ENCODE measurements around the gene ART5. TPM values are rescaled to one million over a fixed set of nuclear protein-coding genes. Genes with fewer than 3 reads are reported as not detected.

ART5 gene
- total and polyA plus RNA-seq, 2 donors (not counting 1 experiment from before 2014, with no cell fraction given): 0.50 TPM; not detected in 1

DNA sequence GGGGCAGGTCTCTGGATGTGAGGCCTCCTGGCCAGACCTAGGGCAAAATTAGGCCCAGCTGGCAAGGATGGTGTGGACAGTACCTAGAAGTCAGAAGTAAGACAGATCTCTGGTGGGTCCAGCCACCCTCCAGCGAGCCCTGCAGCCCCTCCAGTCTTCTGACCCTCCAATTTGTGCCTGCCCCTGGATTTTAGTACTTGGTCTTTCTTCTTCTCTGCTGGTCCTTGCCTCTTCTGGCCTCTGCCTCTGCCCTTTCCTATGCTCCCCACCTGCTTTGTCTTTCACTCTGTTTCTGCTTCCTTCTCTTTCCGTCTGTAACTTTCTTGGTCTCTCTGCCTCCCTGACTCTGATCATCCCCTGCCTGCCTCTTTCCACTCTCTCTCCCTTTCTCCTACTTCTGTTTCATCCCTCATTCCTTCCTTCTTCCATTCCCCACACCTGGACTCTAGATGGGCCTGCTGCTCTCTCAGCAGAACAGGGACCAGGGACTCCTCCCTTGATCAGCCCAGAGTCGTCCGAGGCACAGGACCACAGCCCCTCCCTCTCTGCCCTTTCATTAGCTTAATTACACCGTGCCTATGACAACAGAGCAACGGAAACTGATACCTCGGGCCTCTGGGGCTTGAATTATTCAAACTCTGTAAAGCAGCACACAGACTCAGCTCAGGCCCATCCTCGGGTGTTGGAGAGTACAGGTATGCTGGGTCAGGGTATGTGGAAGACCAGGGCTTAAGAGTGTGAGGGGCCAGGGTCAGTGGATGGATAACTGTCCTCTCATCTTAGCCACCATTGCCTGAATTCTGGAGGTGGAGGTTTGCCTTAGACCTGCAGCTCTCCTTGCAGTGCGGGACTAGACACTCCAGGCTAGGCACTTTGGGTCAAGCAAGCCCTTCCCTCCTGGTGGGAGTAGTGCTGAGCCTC is 29.8 kb upstream of the ART5 start, which contains the start of gene CHRNA10:
TSS of gene CHRNA10 (minus strand) at position 51 of the 921 bp plus-strand sequence. CDS start 72 bp downstream, outside the sequence.
- Histone ChIP-seq H3K27me3 (ENCODE audit: control insufficient read depth, insufficient read depth, low read length) (no peaks in the 10 kb centered on the region), H3K4me1 (ENCODE audit: control insufficient read depth, extremely low read depth, insufficient read depth, low read length) (no peaks in the 10 kb centered on the region), H3K9me3 (ENCODE audit: control insufficient read depth, insufficient read depth, low read depth, low read length) (no peaks in the 10 kb centered on the region), H3K4me2 (ENCODE audit: extremely low read depth, insufficient read depth, low read length) (no peak within 1 kb of the TSS), H2AFZ (ENCODE audit: low read length) (no peak within 1 kb of the TSS), H4K20me1 (ENCODE audit: control insufficient read depth, extremely low read depth, insufficient read depth, low read length) (no peaks in the 10 kb centered on the region), H3K9ac (ENCODE audit: insufficient read depth, low read length) (no peak within 1 kb of the TSS), H3K27ac (ENCODE audit: insufficient read depth, low read length) (no peak within 1 kb of the TSS), H3K79me2 (ENCODE audit: control insufficient read depth, insufficient read depth, low read length) (no peaks in the 10 kb centered on the region), H3K36me3 (ENCODE audit: control insufficient read depth, insufficient read depth, low read length) (peaks cover 19% of the 10 kb centered on the region), H3K4me3 (replicated peaks in 1 of 4; ENCODE audit: control extremely low read depth in 1 of 4, insufficient read depth in 1 of 4, low read depth in 3 of 4, low read length in 4 of 4) (no peak within 1 kb of the TSS)
- DNase-seq (ENCODE audit: low read depth in 2 of 2): no peak
- no peak for TF ChIP-seq EZH2 (IDR thresholded peaks at IDR 0.05; ENCODE audit: low read length, missing control alignments)
- TF ChIP-seq, protein P1, sequence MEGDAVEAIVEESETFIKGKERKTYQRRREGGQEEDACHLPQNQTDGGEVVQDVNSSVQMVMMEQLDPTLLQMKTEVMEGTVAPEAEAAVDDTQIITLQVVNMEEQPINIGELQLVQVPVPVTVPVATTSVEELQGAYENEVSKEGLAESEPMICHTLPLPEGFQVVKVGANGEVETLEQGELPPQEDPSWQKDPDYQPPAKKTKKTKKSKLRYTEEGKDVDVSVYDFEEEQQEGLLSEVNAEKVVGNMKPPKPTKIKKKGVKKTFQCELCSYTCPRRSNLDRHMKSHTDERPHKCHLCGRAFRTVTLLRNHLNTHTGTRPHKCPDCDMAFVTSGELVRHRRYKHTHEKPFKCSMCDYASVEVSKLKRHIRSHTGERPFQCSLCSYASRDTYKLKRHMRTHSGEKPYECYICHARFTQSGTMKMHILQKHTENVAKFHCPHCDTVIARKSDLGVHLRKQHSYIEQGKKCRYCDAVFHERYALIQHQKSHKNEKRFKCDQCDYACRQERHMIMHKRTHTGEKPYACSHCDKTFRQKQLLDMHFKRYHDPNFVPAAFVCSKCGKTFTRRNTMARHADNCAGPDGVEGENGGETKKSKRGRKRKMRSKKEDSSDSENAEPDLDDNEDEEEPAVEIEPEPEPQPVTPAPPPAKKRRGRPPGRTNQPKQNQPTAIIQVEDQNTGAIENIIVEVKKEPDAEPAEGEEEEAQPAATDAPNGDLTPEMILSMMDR (conservative IDR thresholded peaks at IDR 0.05 in 1 of 2, IDR thresholded peaks at IDR 0.05 in 1 of 2; ENCODE audit: low read depth in 1 of 2, low read length in 2 of 2): no peak

DNA sequence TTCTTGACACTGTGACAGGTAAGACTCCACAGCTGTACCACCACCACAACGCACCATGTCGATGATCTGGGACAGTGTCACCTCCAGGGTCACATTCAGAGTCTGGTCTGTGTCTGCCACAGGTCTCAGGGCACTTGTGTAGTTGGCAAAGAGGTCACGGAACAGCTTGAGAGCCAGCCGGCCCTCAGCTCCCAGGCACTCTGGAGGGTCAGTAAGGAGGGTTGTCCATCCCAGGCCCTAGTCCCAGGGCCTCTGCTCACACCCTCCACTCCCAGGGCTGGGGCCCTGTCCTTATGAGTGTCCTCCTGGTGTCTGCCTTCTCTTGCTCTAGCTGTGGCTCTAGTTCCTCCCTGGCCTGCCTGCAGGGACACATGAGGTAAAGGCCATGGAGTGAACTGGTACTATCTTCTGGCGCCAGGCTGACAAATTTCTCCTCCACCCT is 28.0 kb upstream of the ART5 start:
- Histone ChIP-seq H3K4me3 (replicated peaks in 1 of 4; ENCODE audit: control extremely low read depth in 1 of 4, insufficient read depth in 1 of 4, low read depth in 3 of 4, low read length in 4 of 4) (no peak overlapping the region), H3K36me3 (ENCODE audit: control insufficient read depth, insufficient read depth, low read length) (peaks cover 15% of the 10 kb centered on the region), H3K9ac (ENCODE audit: insufficient read depth, low read length) (no peak overlapping the region), H3K4me2 (ENCODE audit: extremely low read depth, insufficient read depth, low read length) (no peak overlapping the region), H3K27me3 (ENCODE audit: control insufficient read depth, insufficient read depth, low read length) (no peaks in the 10 kb centered on the region), H3K4me1 (ENCODE audit: control insufficient read depth, extremely low read depth, insufficient read depth, low read length) (no peaks in the 10 kb centered on the region), H3K79me2 (ENCODE audit: control insufficient read depth, insufficient read depth, low read length) (no peaks in the 10 kb centered on the region), H3K9me3 (ENCODE audit: control insufficient read depth, insufficient read depth, low read depth, low read length) (no peaks in the 10 kb centered on the region), H2AFZ (ENCODE audit: low read length) (no peak overlapping the region), H4K20me1 (ENCODE audit: control insufficient read depth, extremely low read depth, insufficient read depth, low read length) (no peaks in the 10 kb centered on the region), H3K27ac (ENCODE audit: insufficient read depth, low read length) (no peak overlapping the region)
- no peak for DNase-seq (ENCODE audit: low read depth in 2 of 2)
- no peak for TF ChIP-seq EZH2 (IDR thresholded peaks at IDR 0.05; ENCODE audit: low read length, missing control alignments)
- TF ChIP-seq, protein P1 (conservative IDR thresholded peaks at IDR 0.05 in 1 of 2, IDR thresholded peaks at IDR 0.05 in 1 of 2; ENCODE audit: low read depth in 1 of 2, low read length in 2 of 2): no peak

DNA sequence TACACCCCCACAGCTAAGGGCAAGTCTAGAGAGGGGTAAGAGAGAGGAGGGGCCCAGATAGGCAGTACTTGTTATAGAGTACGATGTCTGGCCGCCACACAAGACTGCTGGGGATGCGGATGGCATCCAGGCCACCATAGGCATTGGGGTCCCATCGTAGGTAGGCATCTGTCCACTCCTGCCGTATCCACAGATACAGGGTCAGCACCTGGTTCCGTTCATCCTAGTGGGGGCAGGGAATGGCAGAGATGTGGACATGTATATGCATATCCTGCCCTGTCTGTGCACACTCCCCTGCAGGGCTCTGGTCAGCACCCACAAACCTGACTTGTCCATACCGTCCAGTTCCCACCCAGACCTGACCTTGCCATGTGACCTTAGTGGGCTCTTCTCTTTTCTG is 27.3 kb upstream of the ART5 start:
- Histone ChIP-seq H2AFZ (ENCODE audit: low read length) (no peak overlapping the region), H3K27me3 (ENCODE audit: control insufficient read depth, insufficient read depth, low read length) (no peaks in the 10 kb centered on the region), H3K9ac (ENCODE audit: insufficient read depth, low read length) (no peak overlapping the region), H3K9me3 (ENCODE audit: control insufficient read depth, insufficient read depth, low read depth, low read length) (no peaks in the 10 kb centered on the region), H3K36me3 (ENCODE audit: control insufficient read depth, insufficient read depth, low read length) (peaks cover 17% of the 10 kb centered on the region), H3K4me3 (replicated peaks in 1 of 4; ENCODE audit: control extremely low read depth in 1 of 4, insufficient read depth in 1 of 4, low read depth in 3 of 4, low read length in 4 of 4) (no peak overlapping the region), H3K79me2 (ENCODE audit: control insufficient read depth, insufficient read depth, low read length) (no peaks in the 10 kb centered on the region), H3K4me1 (ENCODE audit: control insufficient read depth, extremely low read depth, insufficient read depth, low read length) (no peaks in the 10 kb centered on the region), H3K4me2 (ENCODE audit: extremely low read depth, insufficient read depth, low read length) (no peak overlapping the region), H3K27ac (ENCODE audit: insufficient read depth, low read length) (no peak overlapping the region), H4K20me1 (ENCODE audit: control insufficient read depth, extremely low read depth, insufficient read depth, low read length) (no peaks in the 10 kb centered on the region)
- TF ChIP-seq, protein P1 (conservative IDR thresholded peaks at IDR 0.05 in 1 of 2, IDR thresholded peaks at IDR 0.05 in 1 of 2; ENCODE audit: low read depth in 1 of 2, low read length in 2 of 2): no peak
- TF ChIP-seq EZH2 (IDR thresholded peaks at IDR 0.05; ENCODE audit: low read length, missing control alignments): no peak
- DNase-seq (ENCODE audit: low read depth in 2 of 2): no peak

All from fibroblast of lung (primary cell).